Prostate gland (tissue), 2 donors: Measurements from ENCODE around the gene TMC1.

Experiments
- CTCF ChIP-seq, 4 experiments: fragments of 200-600 bp in 2 of 4; fragments of 450-650 bp in 2 of 4; sonication (generic) in 2 of 4; IDR thresholded peaks; 1 replicate in 3 of 4; 2 replicates in 1 of 4; pipeline ENCODE4 v1.5.1; 2016 to 2019; ENCODE audit warnings: antibody characterized with exemption in 4 of 4, mild to moderate bottlenecking in 2 of 4, moderate library complexity in 2 of 4
- POLR2A ChIP-seq: fragments of 450-650 bp; IDR thresholded peaks from one replicate; pipeline ENCODE4 v1.6.1; 2016; ENCODE audit warnings: antibody characterized with exemption, mild to moderate bottlenecking
- POLR2AphosphoS5 ChIP-seq: sonication (generic); formaldehyde crosslinking; IDR thresholded peaks from one replicate; pipeline ENCODE4 v1.6.1; 2017; ENCODE audit warnings: antibody characterized with exemption

GRCh38 chr9:72858089-72858912, 336.9 kb downstream of the TMC1 start:
- no peak for TF ChIP-seq CTCF (IDR thresholded peaks at IDR 0.05)
- TF ChIP-seq POLR2A: no peak
- no peak for TF ChIP-seq POLR2AphosphoS5
